Activated B cell treated with CpG ODN at 0.5 μM for 24 hours (primary cell): Measurements from ENCODE around the gene FHDC1. TPM values are rescaled to one million over a fixed set of nuclear protein-coding genes. Genes with fewer than 3 reads are reported as not detected.
"Not testable (repeated sequence)": the region's sequence is repeated elsewhere in the genome, so short reads cannot be mapped to it uniquely, and the experiment has no call there.

Experiments
- ATAC-seq: fragments of 200-7000 bp; cut with Tn5 transposase; one replicate; pipeline ENCODE4 v1.10.0; 2021; ENCODE audit warnings: low read depth, mild to moderate bottlenecking, moderate library complexity
- CTCF ChIA-PET: fragments of 350-600 bp; sonication (Branson Sonifier 250); formaldehyde crosslinking; loops from one replicate; lab custom pipeline; 2021; ENCODE audit warnings: antibody characterized with exemption; lab: Charles Lee
- POLR2A ChIA-PET: fragments of 350-600 bp; sonication (Branson Sonifier 250); formaldehyde crosslinking; loops from one replicate; lab custom pipeline; 2021; ENCODE audit warnings: antibody characterized with exemption; lab: Charles Lee
- DNase-seq: peaks from one replicate; pipeline ENCODE4 v3.0.0; 2022
- H3K27ac Mint-ChIP-seq: one replicate; pipeline ENCODE4 v1.8.0; 2020; ENCODE audit warnings: mixed read lengths
- H3K27me3 Mint-ChIP-seq: one replicate; pipeline ENCODE4 v1.8.0; 2021; ENCODE audit warnings: mixed read lengths
- H3K36me3 Mint-ChIP-seq: one replicate; pipeline ENCODE4 v1.8.0; 2021; ENCODE audit warnings: low read depth, mixed read lengths
- H3K4me1 Mint-ChIP-seq: one replicate; pipeline ENCODE4 v1.8.0; 2021; ENCODE audit warnings: mixed read lengths
- H3K4me3 Mint-ChIP-seq: one replicate; pipeline ENCODE4 v1.8.0; 2020; ENCODE audit warnings: mild to moderate bottlenecking, mixed read lengths
- H3K9me3 Mint-ChIP-seq: one replicate; pipeline ENCODE4 v1.8.0; 2020; ENCODE audit warnings: mixed read lengths
- CTCF ChIP-seq: fragments of 200-600 bp; IDR thresholded peaks from one replicate; pipeline ENCODE4 v1.8.0; 2022; ENCODE audit warnings: antibody characterized with exemption, mild to moderate bottlenecking
- intact Hi-C: fragments of 100-400 bp; cut with micrococcal nuclease; formaldehyde crosslinking; loops from one replicate; pipeline ENCODE4 v1.15.1; 2024
- total RNA-seq: library from RNA; stranded (reverse); gene quantifications from 2 replicates; pipeline ENCODE4 v1.2.3, GENCODE V29; 2022

Gene FHDC1
- 0.12 and 0.33 TPM in 2 replicates for total RNA-seq

- intact Hi-C loops, result loop anchor here (2.0 to 5.0 kb wide), 2 partner anchors 147 to 191 kb away; no protein-coding TSS in a partner anchor
- peak; percentile 31 for DNase-seq
- ChIA-PET CTCF (interaction anchor here (1.0 to 3.5 kb wide), 2 partner anchors 147 to 150 kb away, joined by 3 to 11 read pairs; no protein-coding TSS in a partner anchor), POLR2A (interaction anchor here (0.6 kb wide), 1 partner anchor 469 kb away, joined by 3 read pairs; no protein-coding TSS in a partner anchor)
- ATAC-seq, result peak; percentile 32
- H3K27me3 Mint-ChIP-seq, result peaks cover 50% of the 10 kb centered on the region
- peaks cover 22% of the 10 kb centered on the region for H3K4me1 Mint-ChIP-seq
- TF ChIP-seq CTCF, result no peak
- no peaks in the 10 kb centered on the region for H3K36me3 Mint-ChIP-seq
- no peak within 1 kb of the TSS for H3K27ac Mint-ChIP-seq
- peak within 1 kb of the TSS; percentile 73 for H3K4me3 Mint-ChIP-seq
- no peaks in the 10 kb centered on the region for H3K9me3 Mint-ChIP-seq
Observed at GRCh38 chr4:152935631-152936445, at the start of gene FHDC1. TSS of gene FHDC1 (plus strand) at chr4:152936323. CDS start at chr4:152943058, 6,735 bp downstream.

GRCh38 chr4:152887981-152888380 lies 48.1 kb upstream of the FHDC1 start:
- Mint-ChIP-seq H3K36me3 (peaks cover 58% of the 10 kb centered on the region), H3K9me3 (no peaks in the 10 kb centered on the region), H3K4me1 (no peaks in the 10 kb centered on the region), H3K27me3 (no peaks in the 10 kb centered on the region), H3K4me3 (no peak overlapping the region), H3K27ac (no peak overlapping the region)
- DNase-seq (no peak), ATAC-seq (no peak)
- ChIA-PET CTCF (no interaction called here), POLR2A (no interaction called here)
- intact Hi-C loops, result no loop called here
- TF ChIP-seq CTCF, result no peak

GRCh38 chr4:152892974-152893373 lies 43.1 kb upstream of the FHDC1 start:
- intact Hi-C loops, result no loop called here
- TF ChIP-seq CTCF, result no peak
- POLR2A ChIA-PET, result no interaction called here
- no peak for DNase-seq
- H3K4me1 Mint-ChIP-seq, result no peaks in the 10 kb centered on the region
- no peak overlapping the region for H3K4me3 Mint-ChIP-seq
- H3K27ac Mint-ChIP-seq, result no peak overlapping the region
- CTCF ChIA-PET, result no interaction called here
- ATAC-seq, result no peak
- peaks cover 55% of the 10 kb centered on the region for H3K36me3 Mint-ChIP-seq
- no peaks in the 10 kb centered on the region for H3K27me3 Mint-ChIP-seq
- H3K9me3 Mint-ChIP-seq, result no peaks in the 10 kb centered on the region

- POLR2A ChIA-PET, result no interaction called here
- no peaks in the 10 kb centered on the region for H3K4me1 Mint-ChIP-seq
- H3K27me3 Mint-ChIP-seq, result no peaks in the 10 kb centered on the region
- H3K4me3 Mint-ChIP-seq, result no peak overlapping the region
- no peaks in the 10 kb centered on the region for H3K9me3 Mint-ChIP-seq
- DNase-seq, result no peak
- no peak for ATAC-seq
- H3K36me3 Mint-ChIP-seq, result peaks cover 54% of the 10 kb centered on the region
- no peak for TF ChIP-seq CTCF
- CTCF ChIA-PET, result no interaction called here
- no peak overlapping the region for H3K27ac Mint-ChIP-seq
- intact Hi-C loops, result no loop called here
Observed at GRCh38 chr4:152894673-152895072, 41.5 kb upstream of the FHDC1 start.

GRCh38 chr4:152896811-152897210 lies 39.3 kb upstream of the FHDC1 start:
- Mint-ChIP-seq H3K27me3 (no peaks in the 10 kb centered on the region), H3K36me3 (peaks cover 42% of the 10 kb centered on the region), H3K9me3 (no peaks in the 10 kb centered on the region), H3K4me1 (no peaks in the 10 kb centered on the region), H3K4me3 (no peak overlapping the region), H3K27ac (no peak overlapping the region)
- intact Hi-C loops, result no loop called here
- DNase-seq (no peak), ATAC-seq (no peak)
- POLR2A ChIA-PET, result no interaction called here
- CTCF ChIA-PET, result no interaction called here
- TF ChIP-seq CTCF, result no peak

GRCh38 chr4:152898133-152898532 lies 38.0 kb upstream of the FHDC1 start:
- H3K27ac Mint-ChIP-seq, CTCF ChIA-PET, DNase-seq, ATAC-seq, H3K9me3 Mint-ChIP-seq, H3K4me1 Mint-ChIP-seq, POLR2A ChIA-PET, intact Hi-C loops, H3K4me3 Mint-ChIP-seq, H3K27me3 Mint-ChIP-seq: not testable (repeated sequence)
- peaks cover 28% of the 10 kb centered on the region for H3K36me3 Mint-ChIP-seq
